B cell (primary cell): ENCODE data around the gene ECM2. TPM values are rescaled to one million over a fixed set of nuclear protein-coding genes. Genes with fewer than 3 reads are reported as not detected.

Experiments
- ATAC-seq: fragments of 200-7000 bp; cut with Tn5 transposase; one replicate; pipeline ENCODE4 v1.10.0; 2021; ENCODE audit warnings: low read depth, mild to moderate bottlenecking, moderate number of reproducible peaks, moderate library complexity
- CTCF ChIA-PET: fragments of 350-600 bp; sonication (Branson Sonifier 250); formaldehyde crosslinking; loops from one replicate; lab custom pipeline; 2021; ENCODE audit warnings: antibody characterized with exemption, inconsistent platforms; lab: Charles Lee
- POLR2A ChIA-PET: fragments of 350-600 bp; sonication (Branson Sonifier 250); formaldehyde crosslinking; loops from one replicate; lab custom pipeline; 2021; ENCODE audit warnings: antibody characterized with exemption; lab: Charles Lee
- DNase-seq: peaks from one replicate; pipeline ENCODE4 v3.0.0; 2013
- H2AFZ ChIP-seq: 2 replicates; pipeline ENCODE4 v1.6.1; 2012; ENCODE audit warnings: mild to moderate bottlenecking, low read depth, low read length; ENCODE audit not compliant: insufficient read depth, poor library complexity, severe bottlenecking
- H3K27ac ChIP-seq, 2 donors: 1 replicate in 1 of 2; 2 replicates in 1 of 2; pipeline ENCODE4 v1.5.1; 2012 to 2013; ENCODE audit warnings: low read length in 2 of 2, mild to moderate bottlenecking in 2 of 2, moderate library complexity in 1 of 2
- H3K27me3 ChIP-seq, 4 experiments: fragments of 200-600 bp in 1 of 4; sonication (generic) in 1 of 4; replicated peaks in 1 of 4; 1 replicate in 2 of 4; 2 replicates in 2 of 4; pipeline versions ENCODE4 v1.6.1 to v1.7.0; 2013 to 2016; ENCODE audit warnings: low read length in 3 of 4, mild to moderate bottlenecking in 2 of 4, mixed read lengths in 1 of 4, moderate library complexity in 1 of 4; ENCODE audit not compliant: insufficient read depth in 4 of 4, control insufficient read depth in 3 of 4; ENCODE audit errors: control extremely low read depth in 1 of 4
- H3K36me3 ChIP-seq, 2 experiments: replicated peaks in 1 of 2; 1 replicate in 1 of 2; 2 replicates in 1 of 2; pipeline versions ENCODE4 v1.6.1 to v1.7.1; 2013; ENCODE audit warnings: low read length in 1 of 2; ENCODE audit not compliant: insufficient read depth in 2 of 2, control insufficient read depth in 1 of 2; ENCODE audit errors: control extremely low read depth in 1 of 2, extremely low read depth in 1 of 2
- H3K4me1 ChIP-seq, 2 donors: fragments of 200-600 bp in 1 of 2; sonication (generic) in 1 of 2; 1 replicate in 1 of 2; 2 replicates in 1 of 2; pipeline versions ENCODE4 v1.5.1 to v1.6.1; 2013 to 2017; ENCODE audit warnings: low read length in 2 of 2; ENCODE audit not compliant: control insufficient read depth in 2 of 2, insufficient read depth in 2 of 2
- H3K4me2 ChIP-seq: replicated peaks from 2 replicates; pipeline ENCODE3; 2012; ENCODE audit warnings: mild to moderate bottlenecking, low read depth, low read length; ENCODE audit not compliant: poor library complexity, severe bottlenecking
- H3K4me3 ChIP-seq, 5 experiments: fragments of 200-600 bp in 1 of 5; sonication (generic) in 1 of 5; 1 replicate in 3 of 5; 2 replicates in 2 of 5; pipeline versions ENCODE4 v1.5.1 to v1.7.0; 2011 to 2016; ENCODE audit warnings: low read length in 4 of 5, mild to moderate bottlenecking in 4 of 5, low read depth in 2 of 5, control low read depth in 1 of 5, moderate library complexity in 1 of 5; ENCODE audit not compliant: insufficient read depth in 1 of 5; ENCODE audit errors: control extremely low read depth in 1 of 5, extremely low read depth in 1 of 5
- H3K79me2 ChIP-seq: fragments of 200-600 bp; sonication (generic); one replicate; pipeline ENCODE4 v1.6.0; 2016; ENCODE audit warnings: low read length; ENCODE audit not compliant: control insufficient read depth, insufficient read depth
- H3K9ac ChIP-seq: fragments of 200-600 bp; sonication (generic); 2 replicates; pipeline ENCODE4 v1.6.1; 2017; ENCODE audit warnings: mild to moderate bottlenecking, low read length, moderate library complexity
- H3K9me3 ChIP-seq, 3 donors: one replicate each; pipeline versions ENCODE4 v1.6.1 to v1.7.1; 2013; ENCODE audit warnings: low read length in 2 of 3; ENCODE audit not compliant: control insufficient read depth in 2 of 3, insufficient read depth in 1 of 3; ENCODE audit errors: control extremely low read depth in 1 of 3
- H4K20me1 ChIP-seq: 2 replicates; pipeline ENCODE4 v1.6.0; 2012; ENCODE audit warnings: mild to moderate bottlenecking, low read length; ENCODE audit not compliant: insufficient read depth, control insufficient read depth, poor library complexity, severe bottlenecking
- H3K27ac Mint-ChIP-seq: one replicate; pipeline ENCODE4 v1.8.0; 2021; ENCODE audit warnings: mixed read lengths
- H3K27me3 Mint-ChIP-seq: one replicate; pipeline ENCODE4 v1.8.0; 2021; ENCODE audit warnings: mixed read lengths
- H3K4me1 Mint-ChIP-seq: one replicate; pipeline ENCODE4 v1.8.0; 2021; ENCODE audit warnings: mixed read lengths
- H3K4me3 Mint-ChIP-seq: one replicate; pipeline ENCODE4 v1.8.0; 2021; ENCODE audit warnings: mixed read lengths
- H3K9me3 Mint-ChIP-seq: one replicate; pipeline ENCODE4 v1.8.0; 2022; ENCODE audit warnings: mixed read lengths; ENCODE audit not compliant: insufficient read depth
- EZH2 ChIP-seq: IDR thresholded peaks from 2 replicates; pipeline ENCODE4 v1.6.1; 2012; ENCODE audit warnings: borderline replicate concordance, low read depth, mild to moderate bottlenecking, moderate library complexity, low read length; ENCODE audit not compliant: insufficient read depth, poor library complexity, severe bottlenecking
- WGBS: methylation state at CpG from one replicate; pipeline ENCODE4 v1.1.5; 2013; ENCODE audit warnings: missing lambda C conversion rate; ENCODE audit not compliant: insufficient coverage; 5-methylcytosine and 5-hydroxymethylcytosine counted together
- intact Hi-C: fragments of 100-400 bp; cut with micrococcal nuclease; formaldehyde crosslinking; loops from one replicate; pipeline ENCODE4 v1.10.0; 2022
- polyA plus RNA-seq: library from polyadenylated mRNA; depleted of rRNA; stranded (reverse); fragments of >200 nt; gene quantifications from 2 replicates; pipeline ENCODE4 v1.2.3, GENCODE V29; 2012
- total RNA-seq, 2 donors: library from RNA; stranded (reverse); fragments of 120-200 nt in 1 of 2; gene quantifications; 1 replicate in 1 of 2; 2 replicates in 1 of 2; pipeline versions ENCODE4 v1.2.3 to v1.2.4, GENCODE V29; 2013 to 2022
- TF ChIP-seq, protein P1 (sequence below): fragments of 200-600 bp; IDR thresholded peaks from one replicate; pipeline ENCODE4 v1.8.0; 2022; ENCODE audit warnings: antibody characterized with exemption, mild to moderate bottlenecking

Gene ECM2
- total and polyA plus RNA-seq, 2 donors (not counting 1 experiment from before 2014, with no cell fraction given) = not detected

DNA sequence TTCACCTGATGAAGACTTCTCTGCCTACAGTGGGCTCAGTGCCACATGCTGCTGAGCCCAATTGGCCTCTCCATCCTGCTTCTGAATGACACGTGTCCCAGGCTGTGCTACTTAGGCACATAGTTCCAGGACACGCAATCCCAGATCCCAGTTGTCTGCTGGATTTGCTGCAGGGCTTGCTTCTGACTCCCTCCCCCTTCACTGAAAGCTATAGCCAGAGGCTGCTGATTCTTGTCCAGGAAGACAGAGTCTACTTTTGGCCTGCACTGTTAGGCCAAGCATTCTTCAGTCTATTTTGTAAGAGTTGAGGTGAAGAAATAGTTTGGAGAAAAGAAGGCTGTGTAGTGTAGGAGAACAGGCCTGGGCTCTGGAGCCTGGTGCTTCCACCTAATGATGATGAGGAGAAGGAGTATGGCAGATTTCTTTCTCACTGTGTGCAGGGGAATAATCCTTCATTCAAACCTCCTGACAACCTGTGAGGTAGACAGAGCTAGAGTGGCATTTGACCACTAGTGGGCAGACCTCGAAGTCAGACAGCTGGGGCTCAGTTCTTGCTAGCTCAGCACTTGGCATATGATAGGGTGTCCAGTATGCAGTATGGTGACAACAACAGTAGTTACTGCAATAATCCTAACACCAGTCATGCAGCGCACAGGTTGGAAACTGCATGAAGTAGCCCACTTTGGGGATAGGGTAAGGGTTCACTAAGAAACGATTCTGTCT lies 34.0 kb downstream of the ECM2 start:
- Mint-ChIP-seq H3K4me1 (no peaks in the 10 kb centered on the region), H3K9me3 (no peaks in the 10 kb centered on the region), H3K4me3 (no peak overlapping the region), H3K27ac (no peak overlapping the region), H3K27me3 (no peaks in the 10 kb centered on the region)
- Histone ChIP-seq H3K9me3 (no peaks in the 10 kb centered on the region), H3K36me3 (no peaks in the 10 kb centered on the region), H3K79me2 (no peaks in the 10 kb centered on the region), H3K4me2 (no peak overlapping the region), H3K27ac (no peak overlapping the region), H3K9ac (no peak overlapping the region), H3K4me3 (no peak overlapping the region), H4K20me1 (no peaks in the 10 kb centered on the region), H3K27me3 (no peaks in the 10 kb centered on the region), H2AFZ (no peak overlapping the region), H3K4me1 (no peaks in the 10 kb centered on the region)
- POLR2A ChIA-PET = no interaction called here
- intact Hi-C loops = no loop called here
- DNase-seq = no peak
- CTCF ChIA-PET = no interaction called here
- no peak for ATAC-seq
- 100% methylated on average over 2 of the region's 5 CpGs for WGBS
- TF ChIP-seq, protein P1, sequence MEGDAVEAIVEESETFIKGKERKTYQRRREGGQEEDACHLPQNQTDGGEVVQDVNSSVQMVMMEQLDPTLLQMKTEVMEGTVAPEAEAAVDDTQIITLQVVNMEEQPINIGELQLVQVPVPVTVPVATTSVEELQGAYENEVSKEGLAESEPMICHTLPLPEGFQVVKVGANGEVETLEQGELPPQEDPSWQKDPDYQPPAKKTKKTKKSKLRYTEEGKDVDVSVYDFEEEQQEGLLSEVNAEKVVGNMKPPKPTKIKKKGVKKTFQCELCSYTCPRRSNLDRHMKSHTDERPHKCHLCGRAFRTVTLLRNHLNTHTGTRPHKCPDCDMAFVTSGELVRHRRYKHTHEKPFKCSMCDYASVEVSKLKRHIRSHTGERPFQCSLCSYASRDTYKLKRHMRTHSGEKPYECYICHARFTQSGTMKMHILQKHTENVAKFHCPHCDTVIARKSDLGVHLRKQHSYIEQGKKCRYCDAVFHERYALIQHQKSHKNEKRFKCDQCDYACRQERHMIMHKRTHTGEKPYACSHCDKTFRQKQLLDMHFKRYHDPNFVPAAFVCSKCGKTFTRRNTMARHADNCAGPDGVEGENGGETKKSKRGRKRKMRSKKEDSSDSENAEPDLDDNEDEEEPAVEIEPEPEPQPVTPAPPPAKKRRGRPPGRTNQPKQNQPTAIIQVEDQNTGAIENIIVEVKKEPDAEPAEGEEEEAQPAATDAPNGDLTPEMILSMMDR = no peak
- no peak for TF ChIP-seq EZH2

DNA sequence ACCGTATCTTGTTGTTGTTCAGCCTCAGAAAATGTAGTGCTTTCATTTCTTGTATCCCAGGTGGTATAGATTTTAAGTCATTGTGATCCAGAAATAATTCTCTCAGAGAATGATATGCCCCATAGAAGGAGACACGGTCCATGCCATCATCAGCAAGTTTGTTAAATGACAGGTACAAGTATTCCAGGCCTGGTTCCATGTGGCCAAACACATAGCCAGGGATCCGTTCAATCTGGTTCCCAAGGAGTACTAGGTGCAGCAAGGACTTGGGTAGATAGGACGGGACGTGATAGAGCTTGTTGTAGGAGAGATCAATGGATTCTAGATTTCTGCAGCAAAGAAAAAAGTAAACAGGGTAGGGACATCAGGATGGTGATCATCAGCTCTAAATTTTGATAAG lies 35.1 kb downstream of the ECM2 start:
- H3K9me3 ChIP-seq = no peaks in the 10 kb centered on the region

More for the DNA sequence above, 35.1 kb downstream of the ECM2 start:
- TF ChIP-seq EZH2 = no peak
- TF ChIP-seq, protein P1 = no peak
- H3K4me3 Mint-ChIP-seq = no peak overlapping the region
- Histone ChIP-seq H3K4me3 (no peak overlapping the region), H3K79me2 (no peaks in the 10 kb centered on the region), H4K20me1 (no peaks in the 10 kb centered on the region), H2AFZ (no peak overlapping the region), H3K36me3 (no peaks in the 10 kb centered on the region), H3K27ac (no peak overlapping the region), H3K4me1 (no peaks in the 10 kb centered on the region), H3K9ac (no peak overlapping the region), H3K4me2 (no peak overlapping the region), H3K27me3 (no peaks in the 10 kb centered on the region)
- H3K27me3 Mint-ChIP-seq = no peaks in the 10 kb centered on the region
- 100% methylated on average over 1 of the region's 5 CpGs for WGBS
- H3K4me1 Mint-ChIP-seq = no peaks in the 10 kb centered on the region
- no peak for ATAC-seq
- CTCF ChIA-PET = no interaction called here
- intact Hi-C loops = no loop called here
- POLR2A ChIA-PET = no interaction called here
- H3K9me3 Mint-ChIP-seq = no peaks in the 10 kb centered on the region
- DNase-seq = no peak
- H3K27ac Mint-ChIP-seq = no peak overlapping the region
